Stimulated activated naive CD4-positive, alpha-beta T cell treated with Interleukin-2 at 50 U/mL for 16 hours (primary cell): Measurements from ENCODE around the gene PROKR1.
"Not testable (repeated sequence)": the region's sequence is repeated elsewhere in the genome, so short reads cannot be mapped to it uniquely, and the experiment has no call there.

Source experiments
- DNase-seq: peaks from one replicate; lab custom pipeline; 2025; lab: John Stamatoyannopoulos, UW

The PROKR1 gene

DNA sequence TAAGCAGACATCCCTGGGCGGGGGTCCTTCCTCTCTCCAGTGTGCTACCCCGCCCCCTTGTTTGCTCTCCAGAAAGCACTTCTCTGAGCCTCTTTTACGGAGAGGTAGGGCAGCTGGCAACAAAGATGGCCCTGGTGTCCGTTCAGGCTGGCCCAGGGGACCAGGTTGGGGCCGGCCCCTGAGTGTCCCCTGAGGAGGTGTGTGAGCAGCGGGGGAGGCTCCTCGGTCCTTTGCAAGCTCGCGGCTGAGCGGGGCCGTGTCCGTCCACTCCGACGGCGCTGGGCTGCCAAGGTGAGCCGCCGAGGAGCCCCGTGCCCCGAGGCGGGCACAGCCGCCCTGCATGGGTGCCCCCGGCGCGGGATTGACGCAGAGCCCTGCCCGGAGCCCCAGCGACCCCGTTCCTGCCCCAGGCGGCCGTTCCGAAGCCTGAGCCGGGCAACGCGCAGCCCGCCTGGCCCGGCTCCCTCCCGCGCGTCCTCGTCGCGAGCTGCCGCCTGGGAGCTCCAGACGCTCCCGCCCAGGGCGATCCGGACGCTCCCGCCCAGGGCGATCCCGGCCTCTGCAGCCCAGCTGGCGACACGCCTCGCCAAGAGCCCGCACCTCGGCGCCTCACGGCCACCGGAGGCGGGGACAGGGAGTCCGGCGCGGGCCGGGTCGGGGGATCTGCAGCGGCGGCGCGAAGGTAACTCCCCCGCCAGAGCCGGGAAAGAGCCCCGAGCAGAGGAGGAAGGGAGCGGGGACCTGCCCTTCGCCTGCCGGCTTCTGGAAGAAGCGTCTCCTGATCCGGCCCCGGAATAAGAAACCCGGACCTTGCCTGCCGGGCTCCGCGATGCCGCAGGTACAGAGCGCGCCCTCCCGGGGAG, at the start of gene PROKR1:
Gene PROKR1 (plus strand): TSS at position 569 of the 863 bp plus-strand sequence. CDS start 2,243 bp downstream, outside the sequence.
- peak; percentile 4 for DNase-seq

DNA sequence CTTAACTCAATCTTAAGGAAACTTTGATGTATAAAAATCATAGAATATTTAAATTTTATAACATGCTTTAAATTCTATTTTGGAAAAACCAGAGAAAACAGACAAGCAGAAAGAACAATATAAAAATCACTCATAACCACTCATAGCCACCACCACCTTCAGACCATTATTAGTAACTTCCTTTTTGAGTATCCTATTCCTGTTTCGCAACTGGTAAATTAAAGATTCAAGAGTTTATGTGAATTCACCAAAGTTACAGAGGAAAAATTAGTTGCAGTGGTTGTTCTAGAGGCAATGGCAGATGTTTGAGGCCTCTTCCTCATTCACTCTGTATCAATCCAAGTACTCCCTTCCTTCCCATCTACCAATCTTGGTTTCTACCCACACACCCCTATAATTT, 49.3 kb upstream of the PROKR1 start:
- no peak for DNase-seq

DNA sequence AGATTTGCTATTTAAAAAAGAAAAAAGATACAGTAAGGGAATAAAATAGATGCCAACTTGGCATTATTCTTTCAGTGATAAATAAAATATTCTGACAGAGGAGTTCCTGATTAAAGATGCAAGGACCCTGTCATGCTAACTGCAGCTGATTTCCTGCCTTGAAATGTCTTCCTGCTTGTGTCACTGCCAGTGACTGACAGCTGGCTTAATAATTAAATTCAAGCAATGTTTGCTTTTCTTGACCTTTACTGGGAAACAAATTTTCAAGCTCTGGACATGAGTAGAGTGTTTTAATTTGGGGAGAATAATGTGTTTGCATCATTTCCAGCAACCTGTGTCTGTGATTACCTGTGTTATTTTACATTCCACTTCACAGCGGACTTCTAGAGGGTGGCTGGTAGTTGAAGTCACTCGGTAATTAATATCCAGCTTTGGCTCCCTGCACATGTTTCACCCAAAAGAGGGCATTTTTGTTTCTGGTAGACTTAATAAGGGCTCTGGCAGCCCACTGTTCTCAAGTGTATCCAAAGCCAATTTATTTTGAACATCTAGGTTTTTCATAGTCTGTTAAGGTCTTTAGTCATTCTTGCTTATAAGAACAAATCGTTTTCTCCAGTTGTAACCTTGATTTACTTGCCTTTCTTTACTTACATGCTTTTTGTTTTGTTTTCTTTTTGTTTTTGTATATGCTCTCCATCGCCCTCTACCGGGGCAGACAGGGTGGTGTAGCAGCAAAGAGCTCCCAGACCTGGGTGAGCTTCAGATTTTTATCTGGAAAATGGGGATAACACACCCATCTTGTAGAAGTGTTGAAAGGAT, 48.5 kb upstream of the PROKR1 start:
- peak; percentile 18 for DNase-seq

DNA sequence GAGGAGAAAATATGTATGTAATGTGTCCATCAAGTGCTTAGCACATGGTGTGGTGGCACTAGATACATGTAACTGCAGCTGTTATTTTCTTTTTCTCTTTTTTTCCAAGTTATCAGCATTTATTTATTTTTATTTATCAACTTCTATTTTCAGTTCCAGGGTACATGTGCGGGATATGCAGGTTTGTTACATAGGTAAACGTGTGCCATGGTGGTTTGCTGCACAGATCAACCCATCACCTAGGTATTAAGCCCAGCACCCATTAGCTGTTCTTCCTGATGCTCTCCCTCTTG, 47.9 kb upstream of the PROKR1 start:
- DNase-seq, result not testable (repeated sequence)

DNA sequence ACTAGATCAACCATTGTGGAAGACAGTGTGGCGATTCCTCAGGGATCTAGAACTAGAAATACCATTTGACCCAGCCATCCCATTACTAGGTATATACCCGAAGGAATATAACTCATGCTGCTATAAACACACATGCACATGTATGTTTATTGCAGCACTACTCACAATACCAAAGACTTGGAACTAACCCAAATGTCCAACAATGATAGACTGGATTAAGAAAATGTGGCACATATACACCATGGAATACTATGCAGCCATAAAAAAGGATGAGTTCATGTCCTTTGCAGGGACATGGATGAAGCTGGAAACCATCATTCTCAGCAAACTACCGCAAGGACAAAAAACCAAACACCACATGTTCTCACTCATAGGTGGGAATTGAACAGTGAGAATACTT, 42.9 kb upstream of the PROKR1 start:
- not testable (repeated sequence) for DNase-seq

DNA sequence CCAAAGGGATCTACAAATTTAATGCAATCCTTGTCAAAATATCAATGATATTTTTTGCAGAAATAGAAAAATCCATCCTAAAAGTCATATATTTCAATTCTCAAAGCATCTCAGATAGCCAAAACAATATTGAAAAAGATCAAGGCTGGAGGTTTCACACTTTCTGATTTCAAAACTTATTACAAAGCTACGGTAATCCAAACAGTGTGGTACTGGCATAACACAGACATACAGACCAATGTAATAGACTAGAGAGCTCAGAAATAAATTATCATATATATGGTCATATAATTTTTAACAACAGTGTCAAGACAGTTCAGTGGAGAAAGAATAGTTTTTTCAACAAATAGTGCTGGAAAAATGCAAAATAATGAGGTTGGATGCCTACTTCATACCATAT, 40.3 kb upstream of the PROKR1 start:
- no peak for DNase-seq

DNA sequence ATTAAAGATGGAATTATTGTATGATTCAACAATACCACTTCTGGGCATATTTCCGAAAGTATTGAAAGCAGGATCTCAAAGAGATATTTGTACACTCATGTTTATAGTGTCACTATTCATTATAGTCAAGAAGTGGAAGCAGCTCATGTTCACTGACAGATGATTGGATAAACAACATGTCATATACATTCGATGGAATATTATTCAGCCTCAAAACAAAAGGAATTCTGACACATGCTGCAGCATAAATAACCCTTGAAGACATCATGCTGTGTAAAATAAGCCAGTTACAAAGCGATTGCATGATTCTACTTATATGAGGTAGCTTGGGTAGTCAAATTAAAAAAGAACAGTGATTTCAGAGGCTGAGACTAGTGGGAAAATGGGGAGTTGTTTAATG, 39.3 kb upstream of the PROKR1 start:
- DNase-seq, result no peak

DNA sequence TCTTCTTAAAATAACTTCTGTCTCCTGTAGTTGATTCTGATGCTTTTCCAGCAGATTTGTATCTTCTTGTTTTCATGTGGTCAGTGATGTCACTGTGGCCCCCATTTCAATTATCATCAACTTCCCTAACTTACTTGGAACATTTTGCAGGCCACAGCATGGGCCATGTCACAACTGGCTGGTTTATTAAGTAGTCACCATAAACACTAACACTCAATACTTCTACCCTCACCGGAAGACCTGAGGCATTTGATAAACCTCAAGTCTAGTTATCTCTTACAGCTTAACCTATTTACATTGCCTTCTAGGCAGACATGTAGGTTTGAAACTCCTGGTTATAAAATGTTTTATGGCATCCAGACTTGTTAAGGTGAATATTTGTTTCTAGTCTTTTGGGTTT, 37.4 kb upstream of the PROKR1 start:
- DNase-seq, result no peak

DNA sequence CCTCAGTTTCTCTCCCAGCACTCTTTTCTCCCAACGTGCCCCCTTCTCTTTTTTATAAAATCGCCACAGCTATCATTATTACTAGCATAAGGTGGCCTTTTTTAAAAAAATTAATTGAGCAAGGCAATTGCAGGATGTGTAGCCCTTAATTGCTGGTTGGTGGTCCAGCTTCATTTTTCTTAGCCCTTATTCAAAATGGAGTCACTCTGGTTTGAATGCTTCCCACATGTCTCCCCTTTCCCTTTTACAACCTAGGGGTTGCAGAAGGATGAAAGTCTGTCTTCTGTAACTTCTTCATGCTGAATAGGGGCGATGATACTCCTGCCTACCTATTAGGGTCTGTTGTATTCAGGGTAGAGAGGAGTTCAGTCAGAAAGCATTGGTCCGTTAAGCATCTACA, 36.6 kb upstream of the PROKR1 start:
- no peak for DNase-seq

DNA sequence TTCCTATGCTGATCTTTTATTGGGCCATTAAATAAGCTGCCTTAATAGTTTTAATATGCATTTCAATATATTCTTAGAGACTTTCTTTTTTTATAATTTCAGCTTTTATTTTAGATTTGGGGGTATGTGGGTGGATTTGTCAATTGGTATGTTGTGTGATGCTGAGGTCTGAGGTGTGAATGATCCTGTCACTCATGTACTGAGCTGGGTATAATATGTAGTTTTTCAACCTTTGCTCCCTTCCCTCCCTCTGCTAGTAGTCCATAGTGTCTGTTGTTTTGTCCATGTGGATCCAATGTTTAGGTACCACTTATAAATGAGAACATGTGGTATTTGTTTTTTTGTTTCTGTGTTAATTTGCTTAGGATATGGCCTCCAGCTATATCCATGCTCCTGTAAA, 35.5 kb upstream of the PROKR1 start:
- no peak for DNase-seq

DNA sequence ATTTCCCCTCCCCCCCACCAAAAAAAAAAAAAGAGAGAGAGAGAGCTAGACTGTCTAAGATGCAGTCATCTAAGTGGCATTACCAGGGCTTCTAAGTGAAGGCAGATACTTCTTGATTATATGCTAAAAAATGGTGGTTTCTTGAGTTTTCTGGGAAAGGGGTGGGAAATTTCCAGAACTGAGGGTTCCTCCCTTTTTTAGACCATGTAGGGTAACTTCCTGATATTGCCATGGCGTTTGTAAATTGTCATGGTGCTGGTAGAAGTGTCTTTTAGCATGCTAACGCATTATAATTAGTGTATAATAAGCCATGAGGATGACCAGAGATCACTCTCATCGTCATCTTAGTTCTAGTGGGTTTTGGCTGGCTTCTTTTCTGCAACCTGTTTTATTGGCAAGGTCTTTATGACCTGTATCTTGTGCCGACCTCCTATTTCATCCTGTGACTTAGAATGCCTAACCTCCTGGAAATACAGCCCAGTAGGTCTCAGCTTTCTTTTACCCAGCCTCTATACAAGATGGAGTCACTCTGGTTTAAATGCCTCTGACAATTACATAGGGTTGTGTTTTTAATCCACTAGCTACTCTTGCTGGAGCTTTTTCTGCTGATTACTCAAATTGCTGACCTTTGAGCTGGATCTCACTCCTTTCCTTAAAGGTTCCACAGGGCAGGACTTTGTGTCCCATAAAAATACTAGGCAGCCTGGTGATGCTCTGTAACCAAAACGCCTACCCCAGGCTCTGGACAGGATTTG, 30.4 kb upstream of the PROKR1 start:
- DNase-seq, result no peak

DNA sequence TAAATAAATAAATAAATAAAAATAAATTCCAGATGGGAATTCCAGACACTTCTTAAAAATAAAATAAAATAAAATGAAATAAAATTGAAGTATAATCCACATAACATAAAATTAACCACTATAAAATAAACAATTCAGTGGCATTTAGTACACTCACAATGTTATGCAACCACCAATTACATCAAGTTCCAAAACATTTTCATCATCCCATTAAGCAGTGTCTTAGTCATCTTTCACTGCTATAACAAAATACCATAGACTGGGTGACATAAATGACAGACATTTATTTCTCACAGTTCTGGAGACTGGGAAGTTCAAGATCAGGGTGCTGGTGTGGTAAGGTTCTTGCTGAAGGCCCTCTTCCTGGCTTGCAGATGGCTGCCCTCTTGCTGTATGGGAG, 22.6 kb upstream of the PROKR1 start:
- DNase-seq, result no peak

DNA sequence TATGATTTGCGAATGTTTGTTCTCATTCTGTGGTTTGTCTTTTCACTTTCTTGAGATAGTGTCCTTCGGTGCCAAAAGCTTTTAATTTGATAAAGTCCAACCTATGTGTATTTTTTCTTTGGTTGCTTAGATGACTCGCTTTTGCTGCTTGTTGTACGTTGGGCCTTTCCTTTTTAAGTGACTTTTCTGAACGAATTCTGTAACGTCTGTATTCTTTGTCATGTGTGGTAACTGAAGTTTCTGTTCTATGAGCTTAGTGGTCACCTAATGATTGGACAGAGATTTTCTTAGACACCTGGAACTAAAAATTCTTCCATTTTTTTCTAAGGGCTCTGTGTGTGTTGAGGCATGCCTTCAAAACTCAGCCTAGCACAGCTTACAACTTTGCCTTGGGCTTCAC, 19.6 kb upstream of the PROKR1 start:
- DNase-seq, result no peak

DNA sequence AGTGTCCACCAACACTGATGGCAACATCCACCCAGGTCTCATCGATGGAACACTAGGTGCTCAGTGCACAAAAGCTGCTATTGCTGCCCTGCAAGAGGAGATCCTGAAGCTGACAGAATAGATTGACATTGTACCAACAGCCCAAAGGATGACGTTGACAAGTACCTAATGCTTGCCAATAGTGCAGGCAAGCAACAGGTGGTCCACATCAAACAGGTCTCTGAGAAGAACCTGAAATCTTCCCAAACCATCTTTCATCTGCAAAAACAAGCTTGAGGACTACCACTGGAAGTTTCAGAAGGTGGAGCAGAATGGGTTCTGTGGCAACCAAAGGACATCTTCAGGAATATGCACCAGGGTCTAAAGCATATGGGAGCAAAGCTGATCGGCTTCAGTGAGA, 15.8 kb upstream of the PROKR1 start:
- DNase-seq, result no peak

DNA sequence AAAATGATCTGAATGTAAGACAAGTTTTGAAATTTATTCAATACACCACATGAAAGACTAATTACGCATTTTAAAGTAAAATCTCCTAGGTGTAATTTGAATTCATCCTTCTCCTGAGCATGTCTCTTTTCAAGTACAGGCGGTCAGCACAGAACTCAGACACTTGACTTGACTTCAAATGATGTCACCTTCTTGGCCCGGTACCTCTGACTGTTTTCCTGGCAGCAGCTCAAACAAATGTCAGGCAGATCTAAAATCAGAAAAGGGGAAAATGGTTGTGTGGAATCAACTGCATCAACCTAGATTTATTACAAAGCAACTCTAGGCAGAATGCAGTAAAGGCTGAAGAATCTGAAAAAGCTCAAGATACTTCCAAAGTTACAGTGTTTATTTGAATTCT, 11.4 kb upstream of the PROKR1 start:
- DNase-seq, result no peak

DNA sequence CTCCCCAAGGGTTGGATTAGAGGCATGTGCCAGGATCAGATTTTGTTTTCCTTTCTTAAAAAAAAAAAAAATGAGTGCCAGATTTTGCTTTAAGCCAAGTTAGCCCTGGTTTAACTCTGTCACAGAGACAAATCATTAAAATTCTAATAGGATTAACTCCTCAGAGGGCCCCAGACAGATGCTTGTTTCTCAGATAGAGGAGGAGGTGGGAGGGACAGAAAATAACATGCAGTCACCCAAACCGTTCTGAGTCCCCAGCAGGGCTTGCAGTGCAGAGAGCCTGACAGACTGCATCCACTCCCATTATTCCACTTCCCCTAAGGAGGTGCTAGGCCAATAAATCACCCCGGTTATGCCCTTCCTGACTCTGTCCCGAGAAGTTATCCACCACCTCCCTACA, 6.3 kb upstream of the PROKR1 start:
- DNase-seq, result no peak

DNA sequence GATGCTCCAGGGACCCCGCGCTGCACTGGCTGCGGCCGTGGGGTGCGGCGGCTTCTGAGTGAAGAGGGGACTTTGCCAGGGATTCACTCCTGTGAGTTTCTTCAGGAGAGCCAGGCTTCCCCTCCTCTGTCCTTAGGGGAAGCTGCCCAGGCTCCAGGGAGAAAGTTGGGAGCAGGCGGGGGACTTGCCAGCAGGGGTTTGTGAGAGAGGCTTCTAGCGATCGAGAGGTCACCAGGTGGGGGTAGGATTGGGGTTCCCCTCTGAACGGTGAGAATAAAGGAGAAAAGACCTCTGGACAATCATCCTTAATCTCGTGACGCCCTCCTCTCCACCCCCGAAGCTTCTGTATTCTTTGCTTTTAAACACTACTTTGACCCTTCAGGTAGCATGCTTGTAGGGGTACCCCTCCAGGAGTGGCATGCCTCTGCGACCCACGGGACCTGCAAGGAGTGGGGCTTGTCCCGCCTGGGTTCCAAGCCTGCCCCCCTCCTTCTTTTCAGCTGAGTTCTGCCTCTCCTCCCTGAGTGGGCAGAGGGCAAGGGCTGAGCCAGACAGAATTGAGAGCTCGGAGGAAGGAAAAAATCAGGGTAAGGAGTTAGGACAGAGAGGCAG, 601 bp downstream of the PROKR1 start:
- DNase-seq, result no peak

DNA sequence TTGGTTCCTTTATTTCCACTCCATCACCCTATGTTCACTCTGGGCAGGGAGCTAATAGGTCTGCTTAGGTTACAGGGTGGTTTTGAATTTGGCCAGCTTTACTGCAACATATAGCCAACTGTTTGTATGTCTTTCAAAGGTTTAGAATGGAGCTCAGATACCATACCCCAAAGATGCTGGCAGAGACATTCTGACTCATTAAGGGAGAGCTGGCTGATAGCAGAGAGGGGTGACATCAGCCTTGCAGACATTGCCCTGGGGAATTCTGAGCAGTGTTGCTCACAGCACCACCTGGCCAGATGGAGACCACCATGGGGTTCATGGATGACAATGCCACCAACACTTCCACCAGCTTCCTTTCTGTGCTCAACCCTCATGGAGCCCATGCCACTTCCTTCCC, 2.1 kb downstream of the PROKR1 start:
- no peak for DNase-seq

DNA sequence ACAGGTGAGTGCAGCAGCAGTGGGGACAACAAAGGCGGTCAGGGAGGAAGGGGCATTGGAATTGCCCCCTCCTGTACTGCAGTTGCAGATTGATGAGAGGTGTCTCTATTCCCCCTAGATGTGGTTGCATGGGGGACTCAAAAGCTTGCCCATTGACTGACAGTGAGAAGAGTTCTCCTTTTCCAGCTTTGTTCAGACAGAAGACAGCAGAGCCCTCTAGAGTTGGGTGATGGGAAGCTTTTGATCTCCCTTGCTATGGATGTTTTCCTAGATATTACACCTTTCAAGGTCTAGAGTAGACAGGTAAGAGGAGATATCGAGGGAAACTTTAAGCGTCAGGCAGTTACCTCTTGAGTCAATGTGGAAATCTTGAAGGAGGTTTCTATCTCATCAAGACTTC, 2.9 kb downstream of the PROKR1 start:
- DNase-seq, result no peak

DNA sequence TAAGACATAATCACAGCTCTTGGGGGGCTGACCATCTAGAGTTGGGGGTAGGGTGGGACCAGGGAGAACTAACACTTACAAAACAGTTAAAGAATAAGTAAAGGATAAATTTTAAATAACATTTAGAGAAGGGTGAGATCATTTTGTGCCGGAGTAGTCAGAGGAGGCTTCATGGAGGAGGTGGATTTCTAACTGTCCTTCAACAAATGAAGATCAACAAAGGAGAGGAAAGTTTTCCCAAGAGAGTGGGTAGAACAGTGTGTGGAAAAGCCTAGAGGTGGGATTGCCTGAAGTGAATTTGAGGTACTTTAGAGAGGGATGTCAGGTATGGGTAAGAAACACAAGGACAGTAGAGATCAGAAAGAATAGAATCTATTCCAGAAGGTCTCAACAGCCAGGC, 7.3 kb downstream of the PROKR1 start:
- no peak for DNase-seq

DNA sequence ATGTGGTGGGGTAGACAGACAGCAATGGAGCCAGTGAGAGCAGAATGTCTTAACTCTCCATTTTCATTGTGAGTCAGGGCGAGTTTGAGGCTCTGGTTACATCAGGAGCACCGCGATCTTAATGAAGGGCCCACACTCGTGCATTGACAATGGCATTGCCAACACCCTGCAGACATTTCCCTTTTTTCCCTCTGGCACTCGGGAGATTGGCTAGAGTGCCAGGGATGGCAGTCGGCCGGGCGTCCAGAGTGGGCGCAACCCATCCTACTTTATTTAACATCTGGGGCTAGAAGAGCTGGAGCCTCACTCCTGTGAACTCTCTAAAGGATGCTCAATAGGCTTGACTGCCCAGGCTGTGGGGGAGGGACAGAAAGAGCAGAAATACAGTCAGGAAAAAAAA, 9.7 kb downstream of the PROKR1 start:
- DNase-seq, result no peak

DNA sequence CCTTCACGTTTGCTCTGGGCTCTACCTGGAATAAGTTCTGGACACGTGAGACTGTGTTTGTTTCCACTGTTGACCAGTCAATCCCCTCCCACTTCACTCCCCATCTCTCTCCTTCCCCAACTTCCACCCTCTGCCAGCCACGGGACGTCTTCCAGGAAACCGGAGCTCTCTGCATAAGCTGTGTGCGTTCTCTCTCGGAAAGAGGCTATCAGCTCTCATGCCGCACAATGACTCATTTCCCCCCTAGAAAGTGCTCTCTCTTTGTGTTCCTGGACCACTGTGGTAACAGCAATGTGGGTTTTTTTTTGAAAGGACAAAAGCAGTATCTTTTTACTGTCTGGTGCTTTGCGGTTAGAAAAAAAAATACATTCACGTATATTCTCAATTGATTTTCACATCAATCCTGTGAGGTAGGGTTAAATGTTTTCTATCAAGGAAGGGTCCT, 10.2 kb downstream of the PROKR1 start:
- peak; percentile 17 for DNase-seq
